ENCODE results near the gene DERL3. TPM values are rescaled to one million over a fixed set of nuclear protein-coding genes. Genes with fewer than 3 reads are reported as not detected.

The DERL3 gene
- total RNA-seq, 1 experiment from 2014 or later: 12.5 TPM

DNA sequence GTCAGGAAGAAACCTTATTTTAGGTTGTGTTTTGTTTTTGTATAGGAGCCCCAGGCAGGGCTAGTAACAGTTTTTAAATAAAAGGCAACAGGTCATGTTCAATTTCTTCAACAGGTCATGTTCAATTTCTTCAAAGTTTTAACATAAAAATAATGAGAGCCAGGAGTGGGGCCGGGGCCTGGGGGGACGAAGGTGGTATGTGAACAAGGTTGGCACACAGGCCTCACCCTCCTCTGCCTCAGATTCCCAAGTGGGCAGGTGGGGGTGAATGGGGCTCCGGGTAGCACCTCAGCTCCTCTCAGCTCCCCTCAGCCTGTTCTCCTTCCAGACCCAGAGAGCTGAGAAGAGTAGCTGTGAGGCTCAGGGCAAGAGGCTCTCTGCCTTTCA lies 4.4 kb downstream of the DERL3 start:
- ChIA-PET POLR2A (interaction anchor here (1.2 kb wide), 1 partner anchor 23 kb away, joined by 4 read pairs; the partner anchor contains the start of gene SLC2A11), CTCF (interaction anchor here (3.0 kb wide), 1 partner anchor 14 kb away, joined by 17 read pairs; no protein-coding TSS in a partner anchor)
- no peak overlapping the region for H3K4me3 Mint-ChIP-seq
- no peaks in the 10 kb centered on the region for H3K9me3 Mint-ChIP-seq
- H3K4me1 Mint-ChIP-seq: peaks cover 11% of the 10 kb centered on the region
- ATAC-seq (no peak), DNase-seq (ENCODE audit: low spot score) (no peak)
- peaks cover 17% of the 10 kb centered on the region for H3K36me3 Mint-ChIP-seq
- H3K27me3 Mint-ChIP-seq (ENCODE audit: low read depth): peaks cover 3% of the 10 kb centered on the region
- TF ChIP-seq, protein P1, sequence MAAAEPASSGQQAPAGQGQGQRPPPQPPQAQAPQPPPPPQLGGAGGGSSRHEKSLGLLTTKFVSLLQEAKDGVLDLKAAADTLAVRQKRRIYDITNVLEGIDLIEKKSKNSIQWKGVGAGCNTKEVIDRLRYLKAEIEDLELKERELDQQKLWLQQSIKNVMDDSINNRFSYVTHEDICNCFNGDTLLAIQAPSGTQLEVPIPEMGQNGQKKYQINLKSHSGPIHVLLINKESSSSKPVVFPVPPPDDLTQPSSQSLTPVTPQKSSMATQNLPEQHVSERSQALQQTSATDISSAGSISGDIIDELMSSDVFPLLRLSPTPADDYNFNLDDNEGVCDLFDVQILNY (CRISPR knock-in tag; IDR thresholded peaks at IDR 0.05): no peak
- TF ChIP-seq IRF2 (CRISPR knock-in tag; IDR thresholded peaks at IDR 0.05; ENCODE audit: borderline replicate concordance, low read depth): no peak
- TF ChIP-seq, protein P2, sequence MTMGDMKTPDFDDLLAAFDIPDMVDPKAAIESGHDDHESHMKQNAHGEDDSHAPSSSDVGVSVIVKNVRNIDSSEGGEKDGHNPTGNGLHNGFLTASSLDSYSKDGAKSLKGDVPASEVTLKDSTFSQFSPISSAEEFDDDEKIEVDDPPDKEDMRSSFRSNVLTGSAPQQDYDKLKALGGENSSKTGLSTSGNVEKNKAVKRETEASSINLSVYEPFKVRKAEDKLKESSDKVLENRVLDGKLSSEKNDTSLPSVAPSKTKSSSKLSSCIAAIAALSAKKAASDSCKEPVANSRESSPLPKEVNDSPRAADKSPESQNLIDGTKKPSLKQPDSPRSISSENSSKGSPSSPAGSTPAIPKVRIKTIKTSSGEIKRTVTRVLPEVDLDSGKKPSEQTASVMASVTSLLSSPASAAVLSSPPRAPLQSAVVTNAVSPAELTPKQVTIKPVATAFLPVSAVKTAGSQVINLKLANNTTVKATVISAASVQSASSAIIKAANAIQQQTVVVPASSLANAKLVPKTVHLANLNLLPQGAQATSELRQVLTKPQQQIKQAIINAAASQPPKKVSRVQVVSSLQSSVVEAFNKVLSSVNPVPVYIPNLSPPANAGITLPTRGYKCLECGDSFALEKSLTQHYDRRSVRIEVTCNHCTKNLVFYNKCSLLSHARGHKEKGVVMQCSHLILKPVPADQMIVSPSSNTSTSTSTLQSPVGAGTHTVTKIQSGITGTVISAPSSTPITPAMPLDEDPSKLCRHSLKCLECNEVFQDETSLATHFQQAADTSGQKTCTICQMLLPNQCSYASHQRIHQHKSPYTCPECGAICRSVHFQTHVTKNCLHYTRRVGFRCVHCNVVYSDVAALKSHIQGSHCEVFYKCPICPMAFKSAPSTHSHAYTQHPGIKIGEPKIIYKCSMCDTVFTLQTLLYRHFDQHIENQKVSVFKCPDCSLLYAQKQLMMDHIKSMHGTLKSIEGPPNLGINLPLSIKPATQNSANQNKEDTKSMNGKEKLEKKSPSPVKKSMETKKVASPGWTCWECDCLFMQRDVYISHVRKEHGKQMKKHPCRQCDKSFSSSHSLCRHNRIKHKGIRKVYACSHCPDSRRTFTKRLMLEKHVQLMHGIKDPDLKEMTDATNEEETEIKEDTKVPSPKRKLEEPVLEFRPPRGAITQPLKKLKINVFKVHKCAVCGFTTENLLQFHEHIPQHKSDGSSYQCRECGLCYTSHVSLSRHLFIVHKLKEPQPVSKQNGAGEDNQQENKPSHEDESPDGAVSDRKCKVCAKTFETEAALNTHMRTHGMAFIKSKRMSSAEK (CRISPR knock-in tag; IDR thresholded peaks at IDR 0.05; ENCODE audit: borderline replicate concordance): no peak
- TF ChIP-seq, protein P3, sequence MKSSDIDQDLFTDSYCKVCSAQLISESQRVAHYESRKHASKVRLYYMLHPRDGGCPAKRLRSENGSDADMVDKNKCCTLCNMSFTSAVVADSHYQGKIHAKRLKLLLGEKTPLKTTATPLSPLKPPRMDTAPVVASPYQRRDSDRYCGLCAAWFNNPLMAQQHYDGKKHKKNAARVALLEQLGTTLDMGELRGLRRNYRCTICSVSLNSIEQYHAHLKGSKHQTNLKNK (CRISPR knock-in tag; IDR thresholded peaks at IDR 0.05): no peak
- TF ChIP-seq NR3C1 (CRISPR knock-in tag; conservative IDR thresholded peaks at IDR 0.05; ENCODE audit: low read depth): no peak
- TF ChIP-seq, protein P4, sequence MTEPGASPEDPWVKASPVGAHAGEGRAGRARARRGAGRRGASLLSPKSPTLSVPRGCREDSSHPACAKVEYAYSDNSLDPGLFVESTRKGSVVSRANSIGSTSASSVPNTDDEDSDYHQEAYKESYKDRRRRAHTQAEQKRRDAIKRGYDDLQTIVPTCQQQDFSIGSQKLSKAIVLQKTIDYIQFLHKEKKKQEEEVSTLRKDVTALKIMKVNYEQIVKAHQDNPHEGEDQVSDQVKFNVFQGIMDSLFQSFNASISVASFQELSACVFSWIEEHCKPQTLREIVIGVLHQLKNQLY (CRISPR knock-in tag; IDR thresholded peaks at IDR 0.05): no peak
- no peak for TF ChIP-seq SMAD4 (CRISPR knock-in tag; IDR thresholded peaks at IDR 0.05)
- no peak for TF ChIP-seq ZNF416 (CRISPR knock-in tag; IDR thresholded peaks at IDR 0.05)
- TF ChIP-seq ZNF232 (CRISPR knock-in tag; IDR thresholded peaks at IDR 0.05): no peak
- TF ChIP-seq, protein P5, sequence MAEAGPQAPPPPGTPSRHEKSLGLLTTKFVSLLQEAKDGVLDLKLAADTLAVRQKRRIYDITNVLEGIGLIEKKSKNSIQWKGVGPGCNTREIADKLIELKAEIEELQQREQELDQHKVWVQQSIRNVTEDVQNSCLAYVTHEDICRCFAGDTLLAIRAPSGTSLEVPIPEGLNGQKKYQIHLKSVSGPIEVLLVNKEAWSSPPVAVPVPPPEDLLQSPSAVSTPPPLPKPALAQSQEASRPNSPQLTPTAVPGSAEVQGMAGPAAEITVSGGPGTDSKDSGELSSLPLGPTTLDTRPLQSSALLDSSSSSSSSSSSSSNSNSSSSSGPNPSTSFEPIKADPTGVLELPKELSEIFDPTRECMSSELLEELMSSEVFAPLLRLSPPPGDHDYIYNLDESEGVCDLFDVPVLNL (CRISPR knock-in tag; IDR thresholded peaks at IDR 0.05; ENCODE audit: borderline replicate concordance, low read depth): no peak
- TF ChIP-seq SP1 (CRISPR knock-in tag; conservative IDR thresholded peaks at IDR 0.05): no peak
- TF ChIP-seq PRRX2 (CRISPR knock-in tag; IDR thresholded peaks at IDR 0.05): no peak
- TF ChIP-seq, protein P6, sequence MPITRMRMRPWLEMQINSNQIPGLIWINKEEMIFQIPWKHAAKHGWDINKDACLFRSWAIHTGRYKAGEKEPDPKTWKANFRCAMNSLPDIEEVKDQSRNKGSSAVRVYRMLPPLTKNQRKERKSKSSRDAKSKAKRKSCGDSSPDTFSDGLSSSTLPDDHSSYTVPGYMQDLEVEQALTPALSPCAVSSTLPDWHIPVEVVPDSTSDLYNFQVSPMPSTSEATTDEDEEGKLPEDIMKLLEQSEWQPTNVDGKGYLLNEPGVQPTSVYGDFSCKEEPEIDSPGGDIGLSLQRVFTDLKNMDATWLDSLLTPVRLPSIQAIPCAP (CRISPR knock-in tag; IDR thresholded peaks at IDR 0.05): no peak
- TF ChIP-seq ZNF138 (CRISPR knock-in tag; conservative IDR thresholded peaks at IDR 0.05): no peak
- TF ChIP-seq NFE2L1 (CRISPR knock-in tag; IDR thresholded peaks at IDR 0.05): no peak
- TF ChIP-seq, protein P7, sequence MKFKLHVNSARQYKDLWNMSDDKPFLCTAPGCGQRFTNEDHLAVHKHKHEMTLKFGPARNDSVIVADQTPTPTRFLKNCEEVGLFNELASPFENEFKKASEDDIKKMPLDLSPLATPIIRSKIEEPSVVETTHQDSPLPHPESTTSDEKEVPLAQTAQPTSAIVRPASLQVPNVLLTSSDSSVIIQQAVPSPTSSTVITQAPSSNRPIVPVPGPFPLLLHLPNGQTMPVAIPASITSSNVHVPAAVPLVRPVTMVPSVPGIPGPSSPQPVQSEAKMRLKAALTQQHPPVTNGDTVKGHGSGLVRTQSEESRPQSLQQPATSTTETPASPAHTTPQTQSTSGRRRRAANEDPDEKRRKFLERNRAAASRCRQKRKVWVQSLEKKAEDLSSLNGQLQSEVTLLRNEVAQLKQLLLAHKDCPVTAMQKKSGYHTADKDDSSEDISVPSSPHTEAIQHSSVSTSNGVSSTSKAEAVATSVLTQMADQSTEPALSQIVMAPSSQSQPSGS (CRISPR knock-in tag; IDR thresholded peaks at IDR 0.05; ENCODE audit: borderline replicate concordance, low read depth): no peak
- TF ChIP-seq ZNF671 (CRISPR knock-in tag; IDR thresholded peaks at IDR 0.05): no peak
- no peak for TF ChIP-seq ATF1 (CRISPR knock-in tag; IDR thresholded peaks at IDR 0.05)
- H3K27ac Mint-ChIP-seq: no peak overlapping the region

Measured in WTC11 (cell line).